ENCODE data around the gene GATA3. TPM values are rescaled to one million over a fixed set of nuclear protein-coding genes. Genes with fewer than 3 reads are reported as not detected.

The GATA3 gene
- total RNA-seq, 1 experiment from 2014 or later = 3.1 TPM

DNA sequence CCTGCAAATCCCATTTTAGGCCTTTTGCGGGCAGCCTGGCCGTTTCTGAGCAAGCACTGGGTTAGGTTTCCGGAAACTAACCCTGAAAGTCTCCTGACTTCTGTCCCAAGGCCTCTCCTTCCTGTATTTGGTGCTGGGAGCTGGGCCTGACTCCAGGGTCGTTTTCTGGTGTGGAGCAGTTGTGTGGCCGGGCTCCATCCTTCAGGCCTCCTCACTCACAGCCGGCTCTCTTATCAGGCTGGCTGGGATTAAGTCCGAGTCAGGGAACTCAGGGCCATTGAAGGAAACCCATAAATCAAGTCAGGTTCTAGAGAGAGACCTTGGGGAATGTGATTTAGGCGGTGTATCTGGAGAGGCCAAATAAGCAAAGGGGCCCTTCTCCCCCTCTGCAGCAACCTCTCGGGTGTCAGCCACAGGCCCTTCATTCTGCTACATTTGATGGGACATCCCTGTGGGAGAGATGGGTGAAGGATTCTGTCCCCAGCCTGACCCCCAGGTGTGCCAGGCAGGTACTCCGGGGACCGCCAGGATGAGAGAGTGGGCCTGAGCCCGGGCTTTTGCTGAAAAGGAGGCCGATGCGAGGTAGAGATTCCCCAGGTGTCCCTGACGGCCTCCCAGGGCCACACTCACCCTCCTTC is 3.3 kb downstream of the GATA3 start:
- ChIA-PET POLR2A (ENCODE audit: low non-redundant PET) (no interaction called here), CTCF (no interaction called here)
- intact Hi-C loops (cut with micrococcal nuclease; ENCODE audit: unreplicated experiment) = loop anchor here (10.0 kb wide), 1 partner anchor 1147 kb away; no protein-coding TSS in a partner anchor
- peaks cover 8% of the 10 kb centered on the region for H3K27me3 ChIP-seq (replicated peaks; ENCODE audit: insufficient read depth, low read depth, low read length, poor library complexity)
- H3K4me1 ChIP-seq (ENCODE audit: insufficient read depth, low read length, poor library complexity, severe bottlenecking) = peaks cover 23% of the 10 kb centered on the region
- H3K9me3 ChIP-seq (ENCODE audit: low read depth, low read length, poor library complexity, severe bottlenecking) = no peaks in the 10 kb centered on the region
- TF ChIP-seq EZH2 (IDR thresholded peaks at IDR 0.05; ENCODE audit: borderline replicate concordance, low read depth, low read length, poor library complexity, severe bottlenecking) (no peak), CTCF (conservative IDR thresholded peaks at IDR 0.05; ENCODE audit: low read depth, low read length) (no peak)
- no peak overlapping the region for H3K4me3 ChIP-seq (ENCODE audit: low read depth, low read length, poor library complexity, severe bottlenecking)
- peaks cover 3% of the 10 kb centered on the region for H3K36me3 ChIP-seq (ENCODE audit: insufficient read depth, low read length, poor library complexity, severe bottlenecking)
- no peak overlapping the region for H3K27ac ChIP-seq (ENCODE audit: low read depth, low read length, poor library complexity, severe bottlenecking)
- no peak for DNase-seq (ENCODE audit: low spot score)
- no TSS peak for BruUV-seq (replicated peaks)

DNA sequence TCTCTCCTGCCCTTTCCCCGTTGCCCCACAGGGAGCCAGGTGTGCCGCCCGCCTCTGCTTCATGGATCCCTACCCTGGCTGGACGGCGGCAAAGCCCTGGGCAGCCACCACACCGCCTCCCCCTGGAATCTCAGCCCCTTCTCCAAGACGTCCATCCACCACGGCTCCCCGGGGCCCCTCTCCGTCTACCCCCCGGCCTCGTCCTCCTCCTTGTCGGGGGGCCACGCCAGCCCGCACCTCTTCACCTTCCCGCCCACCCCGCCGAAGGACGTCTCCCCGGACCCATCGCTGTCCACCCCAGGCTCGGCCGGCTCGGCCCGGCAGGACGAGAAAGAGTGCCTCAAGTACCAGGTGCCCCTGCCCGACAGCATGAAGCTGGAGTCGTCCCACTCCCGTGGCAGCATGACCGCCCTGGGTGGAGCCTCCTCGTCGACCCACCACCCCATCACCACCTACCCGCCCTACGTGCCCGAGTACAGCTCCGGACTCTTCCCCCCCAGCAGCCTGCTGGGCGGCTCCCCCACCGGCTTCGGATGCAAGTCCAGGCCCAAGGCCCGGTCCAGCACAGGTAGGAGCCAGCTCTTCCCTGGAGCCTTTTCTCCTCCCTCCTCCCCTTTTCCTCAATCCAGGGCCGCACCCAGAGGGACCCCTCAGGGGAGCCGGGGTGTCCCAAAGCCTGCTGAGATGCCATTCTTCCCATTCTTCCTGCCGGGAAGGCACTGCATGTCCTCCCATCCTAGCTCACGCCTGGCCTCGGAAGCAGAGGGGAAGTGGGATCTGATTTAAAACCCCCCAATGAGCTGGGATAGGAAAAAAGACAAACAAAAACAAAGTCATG is 4.0 kb downstream of the GATA3 start:
- H3K4me1 ChIP-seq (ENCODE audit: insufficient read depth, low read length, poor library complexity, severe bottlenecking) = peaks cover 18% of the 10 kb centered on the region
- intact Hi-C loops (cut with micrococcal nuclease; ENCODE audit: unreplicated experiment) = loop anchor here (10.0 kb wide), 1 partner anchor 1146 kb away; no protein-coding TSS in a partner anchor
- H3K9me3 ChIP-seq (ENCODE audit: low read depth, low read length, poor library complexity, severe bottlenecking) = no peaks in the 10 kb centered on the region
- H3K27me3 ChIP-seq (replicated peaks; ENCODE audit: insufficient read depth, low read depth, low read length, poor library complexity) = peaks cover 4% of the 10 kb centered on the region
- no TSS peak for BruUV-seq (replicated peaks)
- POLR2A ChIA-PET (ENCODE audit: low non-redundant PET) = no interaction called here
- CTCF ChIA-PET = no interaction called here
- no peak overlapping the region for H3K4me3 ChIP-seq (ENCODE audit: low read depth, low read length, poor library complexity, severe bottlenecking)
- peaks cover 3% of the 10 kb centered on the region for H3K36me3 ChIP-seq (ENCODE audit: insufficient read depth, low read length, poor library complexity, severe bottlenecking)
- DNase-seq (ENCODE audit: low spot score) = no peak
- H3K27ac ChIP-seq (ENCODE audit: low read depth, low read length, poor library complexity, severe bottlenecking) = no peak overlapping the region
- TF ChIP-seq EZH2 (IDR thresholded peaks at IDR 0.05; ENCODE audit: borderline replicate concordance, low read depth, low read length, poor library complexity, severe bottlenecking) = no peak
- no peak for TF ChIP-seq CTCF (conservative IDR thresholded peaks at IDR 0.05; ENCODE audit: low read depth, low read length)

- no peak overlapping the region for H3K4me3 ChIP-seq (ENCODE audit: low read depth, low read length, poor library complexity, severe bottlenecking)
- ChIA-PET CTCF (no interaction called here), POLR2A (ENCODE audit: low non-redundant PET) (no interaction called here)
- no peaks in the 10 kb centered on the region for H3K9me3 ChIP-seq (ENCODE audit: low read depth, low read length, poor library complexity, severe bottlenecking)
- no peak for DNase-seq (ENCODE audit: low spot score)
- TF ChIP-seq EZH2 (IDR thresholded peaks at IDR 0.05; ENCODE audit: borderline replicate concordance, low read depth, low read length, poor library complexity, severe bottlenecking) (no peak), CTCF (conservative IDR thresholded peaks at IDR 0.05; ENCODE audit: low read depth, low read length) (no peak)
- intact Hi-C loops (cut with micrococcal nuclease; ENCODE audit: unreplicated experiment) = loop anchor here (10.0 kb wide), 1 partner anchor 1145 kb away; no protein-coding TSS in a partner anchor
- H3K27me3 ChIP-seq (replicated peaks; ENCODE audit: insufficient read depth, low read depth, low read length, poor library complexity) = peaks cover 4% of the 10 kb centered on the region
- H3K36me3 ChIP-seq (ENCODE audit: insufficient read depth, low read length, poor library complexity, severe bottlenecking) = peaks cover 3% of the 10 kb centered on the region
- BruUV-seq (replicated peaks) = no TSS peak
- no peak overlapping the region for H3K27ac ChIP-seq (ENCODE audit: low read depth, low read length, poor library complexity, severe bottlenecking)
- peaks cover 18% of the 10 kb centered on the region for H3K4me1 ChIP-seq (ENCODE audit: insufficient read depth, low read length, poor library complexity, severe bottlenecking)
Measured at GRCh38 chr10:8059191-8059936, 4.9 kb downstream of the GATA3 start.
